SK-N-SH treated with all-trans-retinoic acid at 6 μM for 48 hours (cell line): ENCODE measurements around the gene CCT7.

Experiments
- ATAC-seq: fragments of 200-7000 bp; cut with Tn5 transposase; 3 replicates; pipeline ENCODE4 v1.9.1; 2020; ENCODE audit warnings: mild to moderate bottlenecking, moderate library complexity
- ARNTL ChIP-seq: fragments of 450-650 bp; formaldehyde crosslinking; IDR thresholded peaks from 2 replicates; pipeline ENCODE4 v1.5.0; 2020; ENCODE audit warnings: low read depth, mild to moderate bottlenecking, moderate library complexity, borderline replicate concordance
- BACH2 ChIP-seq: fragments of 250-450 bp; sonication (Bioruptor Pico); IDR thresholded peaks from 2 replicates; pipeline ENCODE4 v1.9.0; 2021; ENCODE audit warnings: mild to moderate bottlenecking, borderline replicate concordance
- CREB5 ChIP-seq: fragments of 250-450 bp; sonication (Bioruptor Pico); IDR thresholded peaks from 2 replicates; pipeline ENCODE4 v1.5.1; 2020; ENCODE audit warnings: low read depth, mild to moderate bottlenecking, moderate library complexity
- CSDC2 ChIP-seq: fragments of 250-450 bp; sonication (Bioruptor Pico); IDR thresholded peaks from 2 replicates; pipeline ENCODE4 v1.5.0; 2020; ENCODE audit warnings: mild to moderate bottlenecking, moderate library complexity
- CSRNP3 ChIP-seq: fragments of 250-450 bp; sonication (Bioruptor Pico); IDR thresholded peaks from 2 replicates; pipeline ENCODE4 v1.5.1; 2021; ENCODE audit warnings: mild to moderate bottlenecking, moderate library complexity
- ESRRG ChIP-seq: fragments of 250-450 bp; sonication (Bioruptor Pico); IDR thresholded peaks from 2 replicates; pipeline ENCODE4 v1.6.1; 2021; ENCODE audit warnings: mild to moderate bottlenecking
- GLIS3 ChIP-seq: fragments of 250-450 bp; sonication (Bioruptor Pico); IDR thresholded peaks from 2 replicates; pipeline ENCODE4 v1.5.0; 2020; ENCODE audit warnings: mild to moderate bottlenecking, moderate library complexity
- ISL1 ChIP-seq: fragments of 250-450 bp; sonication (Bioruptor Pico); IDR thresholded peaks from 2 replicates; pipeline ENCODE4 v2.1.2; 2022; ENCODE audit warnings: mild to moderate bottlenecking, moderate library complexity
- OSR1 ChIP-seq: fragments of 250-450 bp; sonication (Bioruptor Pico); IDR thresholded peaks from 2 replicates; pipeline ENCODE4 v1.8.0; 2022; ENCODE audit warnings: moderate library complexity, mild to moderate bottlenecking, inconsistent platforms
- PATZ1 ChIP-seq: fragments of 250-450 bp; sonication (Bioruptor Pico); IDR thresholded peaks from 2 replicates; pipeline ENCODE4 v1.8.0; 2020; ENCODE audit warnings: mild to moderate bottlenecking, moderate library complexity, borderline replicate concordance
- POU6F1 ChIP-seq: fragments of 250-450 bp; sonication (Bioruptor Pico); IDR thresholded peaks from 2 replicates; pipeline ENCODE4 v1.8.0; 2021; ENCODE audit warnings: low read depth, mild to moderate bottlenecking, moderate library complexity, borderline replicate concordance
- PPARA ChIP-seq: fragments of 250-450 bp; sonication (Bioruptor Pico); IDR thresholded peaks from 2 replicates; pipeline ENCODE4 v1.5.0; 2020; ENCODE audit warnings: mild to moderate bottlenecking, borderline replicate concordance
- RARB ChIP-seq: fragments of 250-450 bp; sonication (Bioruptor Pico); IDR thresholded peaks from 2 replicates; pipeline ENCODE4 v1.8.0; 2021; ENCODE audit warnings: mild to moderate bottlenecking, moderate library complexity
- SNAI2 ChIP-seq: fragments of 250-450 bp; sonication (Bioruptor Pico); IDR thresholded peaks from 2 replicates; pipeline ENCODE4 v1.5.0; 2020; ENCODE audit warnings: mild to moderate bottlenecking, moderate library complexity
- TCF4 ChIP-seq: fragments of 250-450 bp; sonication (Bioruptor Pico); IDR thresholded peaks from 2 replicates; pipeline ENCODE4 v1.8.0; 2021; ENCODE audit warnings: mild to moderate bottlenecking, moderate library complexity, borderline replicate concordance
- TOX ChIP-seq: fragments of 250-450 bp; sonication (Bioruptor Pico); IDR thresholded peaks from 2 replicates; pipeline ENCODE4 v1.8.0; 2021; ENCODE audit warnings: mild to moderate bottlenecking, moderate library complexity, borderline replicate concordance
- TSHZ2 ChIP-seq: fragments of 250-450 bp; sonication (Bioruptor Pico); IDR thresholded peaks from 2 replicates; pipeline ENCODE4 v1.5.0; 2020; ENCODE audit warnings: mild to moderate bottlenecking, moderate library complexity
- ZC3H10 ChIP-seq: fragments of 250-450 bp; sonication (Bioruptor Pico); IDR thresholded peaks from 2 replicates; pipeline ENCODE4 v1.5.1; 2021; ENCODE audit warnings: mild to moderate bottlenecking, moderate library complexity
- ZFP3 ChIP-seq: fragments of 250-450 bp; sonication (Bioruptor Pico); IDR thresholded peaks from 2 replicates; pipeline ENCODE4 v1.5.0; 2020; ENCODE audit warnings: mild to moderate bottlenecking, moderate library complexity
- ZFP30 ChIP-seq: fragments of 450-650 bp; formaldehyde crosslinking; IDR thresholded peaks from 2 replicates; pipeline ENCODE4 v1.5.0; 2022; ENCODE audit warnings: mild to moderate bottlenecking, moderate library complexity
- ZNF565 ChIP-seq: fragments of 450-650 bp; formaldehyde crosslinking; conservative IDR thresholded peaks from 2 replicates; pipeline ENCODE4 v1.5.0; 2020; ENCODE audit warnings: low read depth, mild to moderate bottlenecking, moderate library complexity
- ZNF70 ChIP-seq: fragments of 450-650 bp; formaldehyde crosslinking; IDR thresholded peaks from 2 replicates; pipeline ENCODE4 v1.5.0; 2020; ENCODE audit warnings: mild to moderate bottlenecking, moderate library complexity
- ZNF8 ChIP-seq: fragments of 450-650 bp; formaldehyde crosslinking; IDR thresholded peaks from 2 replicates; pipeline ENCODE4 v1.5.0; 2020; ENCODE audit warnings: mild to moderate bottlenecking, moderate library complexity

Gene CCT7

GRCh38 chr2:73205611-73206010, 28.5 kb upstream of the CCT7 start:
- peak; percentile 68 for ATAC-seq
- no peak for TF ChIP-seq TCF4 (CRISPR knock-in tag)
- no peak for TF ChIP-seq SNAI2 (CRISPR knock-in tag)
- TF ChIP-seq ZC3H10 (CRISPR knock-in tag), result no peak
- no peak for TF ChIP-seq ZNF70 (CRISPR knock-in tag)
- TF ChIP-seq GLIS3 (CRISPR knock-in tag), result no peak
- TF ChIP-seq PATZ1 (CRISPR knock-in tag), result no peak
- no peak for TF ChIP-seq PPARA (CRISPR knock-in tag)
- no peak for TF ChIP-seq OSR1 (CRISPR knock-in tag)
- TF ChIP-seq ZFP3, result no peak
- no peak for TF ChIP-seq ARNTL (CRISPR knock-in tag)
- no peak for TF ChIP-seq ZNF8 (CRISPR knock-in tag)
- TF ChIP-seq TSHZ2 (CRISPR knock-in tag), result no peak
- TF ChIP-seq CSDC2 (CRISPR knock-in tag), result no peak
- TF ChIP-seq ISL1 (CRISPR knock-in tag), result no peak
- TF ChIP-seq ZNF565, result no peak
- TF ChIP-seq BACH2 (CRISPR knock-in tag), result no peak
- no peak for TF ChIP-seq TOX (CRISPR knock-in tag)
- no peak for TF ChIP-seq CSRNP3
- TF ChIP-seq ZFP30, result no peak
- no peak for TF ChIP-seq ESRRG

- ATAC-seq, result no peak
- TF ChIP-seq RARB (CRISPR knock-in tag), result no peak
- no peak for TF ChIP-seq ESRRG
- TF ChIP-seq ZFP30, result no peak
- TF ChIP-seq SNAI2 (CRISPR knock-in tag), result no peak
- no peak for TF ChIP-seq TCF4 (CRISPR knock-in tag)
- no peak for TF ChIP-seq CREB5 (CRISPR knock-in tag)
- no peak for TF ChIP-seq ZNF565
- TF ChIP-seq PATZ1 (CRISPR knock-in tag), result no peak
- TF ChIP-seq POU6F1 (CRISPR knock-in tag), result no peak
- no peak for TF ChIP-seq BACH2 (CRISPR knock-in tag)
- no peak for TF ChIP-seq ISL1 (CRISPR knock-in tag)
- TF ChIP-seq GLIS3 (CRISPR knock-in tag), result no peak
- no peak for TF ChIP-seq ZFP3
- TF ChIP-seq OSR1 (CRISPR knock-in tag), result no peak
- TF ChIP-seq CSDC2 (CRISPR knock-in tag), result no peak
- TF ChIP-seq TSHZ2 (CRISPR knock-in tag), result no peak
- TF ChIP-seq ARNTL (CRISPR knock-in tag), result no peak
- no peak for TF ChIP-seq ZNF8 (CRISPR knock-in tag)
- TF ChIP-seq CSRNP3, result no peak
Measured at GRCh38 chr2:73208258-73208657, 25.9 kb upstream of the CCT7 start.
